Inflammatory macrophage treated with lipopolysaccharide for 4 hours (primary cell): ENCODE data around the gene CXCR2.
"Not testable (repeated sequence)": the region's sequence is repeated elsewhere in the genome, so short reads cannot be mapped to it uniquely, and the experiment has no call there.

ENCODE experiments used
- DNase-seq: peaks from one replicate; pipeline ENCODE4 v3.0.0-alpha.2; 2020

The CXCR2 gene

DNA sequence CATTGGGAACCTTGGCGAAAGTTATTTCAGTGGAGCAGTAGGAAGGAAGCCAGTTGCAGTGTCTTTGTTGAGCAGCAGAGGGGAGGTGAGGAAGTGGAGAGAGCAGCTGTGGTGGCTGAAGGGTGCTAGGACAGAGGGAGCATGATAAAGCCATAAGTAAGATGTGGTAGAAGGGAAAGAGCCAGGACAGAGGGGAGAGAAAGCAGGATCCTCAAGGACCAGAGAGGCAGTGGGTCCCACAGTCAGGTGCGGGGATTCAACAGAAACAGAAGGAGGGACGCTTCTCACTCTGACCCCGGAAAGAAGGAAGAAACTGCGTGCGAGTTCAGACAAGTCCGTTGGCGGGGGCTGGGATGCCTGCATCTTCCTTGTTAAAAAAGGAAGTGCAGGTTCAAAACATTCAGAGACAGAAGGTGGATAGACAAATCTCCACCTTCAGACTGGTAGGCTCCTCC lies at the start of gene CXCR2:
TSS of gene CXCR2 (plus strand) at position 403 of the 455 bp plus-strand sequence. CDS start 8,774 bp downstream, outside the sequence.
- DNase-seq: peak; percentile 43

DNA sequence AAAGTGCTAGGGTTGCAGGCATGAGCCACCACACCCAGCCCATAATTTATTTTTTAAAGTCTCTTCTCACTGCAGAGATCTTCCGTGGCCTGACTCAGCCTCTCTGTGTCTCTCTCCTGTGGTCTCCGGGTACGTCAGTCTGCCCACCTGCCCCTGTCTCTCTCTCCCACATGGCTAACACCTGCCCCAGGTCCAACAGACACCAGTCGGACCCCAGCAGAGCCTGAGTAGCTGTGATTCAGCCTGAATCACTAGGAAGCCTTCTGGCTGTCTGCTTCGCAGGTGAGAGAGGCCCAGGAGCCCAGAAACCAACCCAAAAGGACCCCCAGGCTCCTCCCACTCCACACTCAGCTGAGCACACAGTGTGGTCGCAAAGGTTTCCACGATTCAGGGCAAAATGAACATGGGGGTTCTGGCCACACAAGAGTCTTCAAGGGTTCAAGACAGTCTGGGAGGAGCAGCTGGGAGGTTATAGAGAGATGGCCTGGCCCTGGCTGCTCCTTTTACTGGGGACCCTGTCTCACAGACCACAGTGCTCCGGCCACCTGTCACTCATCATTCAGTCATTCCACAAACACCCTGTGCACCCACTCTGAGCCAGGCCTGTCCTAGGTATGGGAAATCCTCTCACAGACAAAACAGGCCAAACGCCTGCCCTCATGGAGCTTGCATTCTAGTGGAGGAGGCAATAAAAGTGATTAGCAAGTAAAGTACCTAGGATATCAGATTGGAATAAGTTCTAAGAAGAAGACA lies 48.2 kb upstream of the CXCR2 start:
- DNase-seq: no peak

DNA sequence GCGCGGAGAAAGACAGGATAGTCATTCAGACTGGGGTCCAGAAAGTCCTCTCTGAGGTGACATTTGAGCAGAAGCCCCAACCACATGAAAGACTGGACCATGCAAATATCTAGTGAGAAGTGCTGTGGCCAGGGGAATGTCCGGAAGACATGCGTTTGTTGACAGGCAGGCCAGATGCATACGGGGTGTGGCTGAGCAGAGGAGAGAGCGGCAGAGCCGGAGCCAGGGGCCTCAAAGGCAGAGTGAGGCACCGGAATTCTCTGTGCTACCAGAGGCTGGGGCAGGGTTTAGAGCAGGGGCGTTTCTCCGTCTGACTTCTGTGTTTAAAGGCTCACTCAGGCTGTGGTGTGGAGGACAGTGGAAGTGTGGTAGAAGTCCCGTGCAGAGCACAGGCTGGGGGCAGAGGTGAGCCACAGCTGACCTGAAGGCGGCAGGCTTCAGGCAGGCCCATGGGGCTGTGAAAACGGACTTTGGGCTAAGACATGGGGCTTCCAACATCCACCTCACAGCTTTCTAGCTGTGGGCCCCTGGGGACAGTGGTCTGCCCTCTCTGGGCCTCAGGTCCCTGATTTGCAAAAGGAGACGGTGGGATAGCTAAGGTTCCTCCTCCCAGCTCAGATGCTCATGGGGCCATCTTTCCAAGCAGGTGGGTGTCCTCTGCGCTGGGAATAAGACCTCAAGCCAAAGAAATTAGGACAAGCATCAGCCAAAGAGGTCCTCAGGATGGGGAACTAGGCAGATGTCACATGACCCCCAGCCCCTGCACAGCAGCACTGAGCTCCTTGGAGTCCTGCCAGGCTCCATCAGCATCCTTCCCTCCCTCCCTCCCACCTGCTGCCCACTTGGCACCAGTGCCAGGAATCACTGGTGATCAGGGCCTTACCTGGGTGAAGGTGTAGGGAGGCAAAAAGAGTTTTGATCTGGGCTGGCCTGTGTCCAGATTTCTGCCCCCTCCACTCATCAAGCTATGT lies 45.6 kb upstream of the CXCR2 start:
- DNase-seq: no peak

DNA sequence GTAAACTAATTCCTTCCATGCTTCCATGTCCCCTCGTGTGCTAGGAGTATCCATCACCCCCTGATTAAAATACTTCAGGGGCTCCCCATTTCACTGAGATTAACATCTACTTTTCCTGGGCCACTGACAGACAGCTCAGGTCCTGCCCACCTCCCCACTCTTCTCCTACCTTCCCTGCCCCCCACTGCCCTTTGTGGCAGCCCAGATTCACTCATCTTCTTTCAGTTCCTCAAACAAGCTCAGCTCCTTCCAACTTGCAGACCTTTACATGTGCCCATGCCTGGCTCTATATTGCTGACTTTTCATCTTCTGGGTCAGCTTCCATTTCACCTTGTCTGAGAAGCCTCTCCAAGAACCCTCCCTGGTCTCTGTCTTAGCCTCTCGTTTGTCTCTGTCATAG lies 44.8 kb upstream of the CXCR2 start:
- DNase-seq: peak; percentile 62

DNA sequence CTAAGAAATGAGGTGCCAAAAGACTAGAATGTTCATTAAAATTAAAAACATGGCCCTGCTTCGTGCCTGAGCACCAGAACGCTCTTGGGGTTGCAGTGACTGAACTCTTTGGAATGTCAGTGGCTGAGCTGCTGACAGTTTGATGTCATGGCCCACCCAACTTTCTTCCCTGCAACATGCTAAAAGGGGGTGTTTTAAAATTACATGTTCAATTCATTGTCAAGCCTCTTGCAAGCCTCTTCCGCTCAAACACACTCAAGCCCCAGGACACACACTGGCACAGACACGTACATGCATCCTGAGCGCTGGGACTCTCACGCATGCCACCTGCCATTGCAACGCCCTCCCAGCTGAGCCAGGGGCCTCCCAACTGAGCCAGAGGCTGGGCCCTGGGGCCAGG lies 44.1 kb upstream of the CXCR2 start:
- no peak for DNase-seq

DNA sequence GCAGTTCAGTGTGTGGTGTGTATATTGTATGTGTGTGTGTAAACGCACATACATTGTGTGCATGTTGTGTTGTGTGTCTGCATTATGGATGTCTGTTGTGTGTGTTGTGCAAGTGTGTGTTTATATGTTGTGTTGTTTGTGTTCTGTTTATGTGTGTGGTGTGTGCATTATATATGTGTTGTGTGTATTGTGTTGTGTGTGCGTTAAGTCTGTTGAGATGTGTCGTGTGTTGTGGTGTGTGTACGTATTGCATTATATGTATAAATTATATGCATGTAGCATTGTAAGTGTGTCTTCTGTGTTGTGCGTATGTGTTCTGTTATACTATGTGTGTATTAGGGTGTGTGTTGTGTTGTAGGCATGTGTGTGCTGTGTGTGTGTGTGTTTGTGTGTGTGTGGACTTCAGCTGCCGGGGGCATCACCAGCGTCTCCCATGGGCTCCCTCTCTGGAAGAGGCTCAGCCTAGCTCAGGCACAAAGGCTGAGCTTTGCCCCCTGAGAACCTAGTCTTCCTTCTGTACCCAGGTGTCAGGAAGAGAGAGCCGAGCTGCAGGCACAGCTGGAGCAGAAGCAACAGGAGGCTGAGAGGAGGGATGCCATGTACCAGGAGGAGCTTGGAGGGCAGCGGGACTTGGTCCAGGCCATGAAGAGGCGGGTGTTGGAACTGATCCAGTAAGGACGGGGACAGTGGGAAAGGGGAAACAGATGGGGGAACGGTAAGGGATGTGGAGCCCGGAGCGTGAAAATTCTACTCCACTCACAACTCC lies 43.1 kb upstream of the CXCR2 start:
- DNase-seq: no peak

DNA sequence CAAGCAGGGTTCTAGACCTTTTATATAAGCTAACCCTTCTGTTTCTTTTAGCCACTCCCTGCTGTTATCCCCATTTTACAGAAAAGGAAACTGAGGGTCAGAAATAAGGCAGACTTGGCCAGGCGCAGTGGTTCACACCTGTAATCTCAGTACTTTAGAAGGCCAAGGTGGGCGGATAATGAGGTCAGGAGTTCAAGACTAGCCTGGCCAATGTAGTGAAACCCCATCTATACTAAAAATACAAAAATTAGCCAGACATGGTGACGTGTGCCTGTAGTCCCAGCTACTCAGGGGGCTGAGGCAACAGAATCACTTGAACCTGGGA lies 42.5 kb upstream of the CXCR2 start:
- DNase-seq: no peak

DNA sequence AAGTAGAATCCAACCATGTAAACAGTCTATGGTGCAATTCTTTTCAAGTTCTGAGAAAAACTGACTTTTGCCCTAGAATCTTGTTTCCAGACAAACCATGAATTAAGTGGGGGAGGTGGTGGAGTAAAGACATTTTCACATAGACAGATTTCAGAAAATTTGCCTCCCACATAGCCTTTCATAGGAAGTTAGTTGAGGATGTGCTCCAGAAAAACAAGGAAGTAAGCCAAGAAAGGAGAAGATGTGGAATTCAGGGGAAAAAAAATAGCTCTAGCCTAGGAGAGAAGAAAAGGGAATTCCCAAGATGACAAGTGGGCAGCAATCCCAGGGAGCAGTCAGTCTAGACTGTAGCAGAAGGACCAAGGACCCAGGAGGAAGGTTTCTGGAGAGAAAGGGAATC lies 39.4 kb upstream of the CXCR2 start:
- DNase-seq: peak; percentile 85

DNA sequence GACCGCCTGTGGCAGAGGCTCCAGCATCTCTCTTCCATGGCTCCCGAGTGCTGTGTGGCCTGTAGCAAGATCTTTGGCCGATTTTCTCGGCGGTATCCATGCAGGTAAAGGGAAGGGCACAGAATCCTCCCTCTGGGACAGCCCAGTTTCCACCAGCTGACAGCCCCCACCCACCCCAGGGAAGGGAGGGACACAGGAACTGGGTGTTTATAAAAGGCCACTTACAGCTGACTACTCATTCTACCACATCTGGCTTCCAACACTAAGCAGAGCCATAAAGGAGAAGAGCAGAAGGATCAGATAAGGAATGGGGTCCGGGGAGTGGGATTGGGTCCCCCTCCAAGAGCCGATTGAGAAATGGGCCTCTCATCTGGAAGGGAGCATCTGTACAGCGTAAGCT lies 36.6 kb upstream of the CXCR2 start:
- DNase-seq: no peak

DNA sequence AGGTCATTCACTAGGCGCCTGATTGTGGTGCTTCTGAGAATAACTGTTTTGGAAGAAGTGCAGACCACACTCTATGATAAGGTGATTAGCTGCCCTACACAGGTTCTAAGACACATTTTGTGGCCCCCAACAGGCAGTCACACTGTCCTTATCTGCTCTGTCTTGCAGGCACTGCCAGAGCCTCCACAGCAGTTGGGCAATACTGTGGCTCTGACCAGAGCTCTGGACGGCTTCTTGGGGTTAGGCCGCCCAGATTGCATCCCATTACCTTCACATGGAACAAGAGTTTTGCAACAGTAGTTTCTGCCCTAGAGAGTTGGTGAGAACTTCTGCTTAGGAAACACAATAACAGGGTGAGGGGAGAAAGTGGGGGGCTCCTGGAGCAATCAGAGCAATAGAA lies 34.1 kb upstream of the CXCR2 start:
- peak; percentile 56 for DNase-seq

DNA sequence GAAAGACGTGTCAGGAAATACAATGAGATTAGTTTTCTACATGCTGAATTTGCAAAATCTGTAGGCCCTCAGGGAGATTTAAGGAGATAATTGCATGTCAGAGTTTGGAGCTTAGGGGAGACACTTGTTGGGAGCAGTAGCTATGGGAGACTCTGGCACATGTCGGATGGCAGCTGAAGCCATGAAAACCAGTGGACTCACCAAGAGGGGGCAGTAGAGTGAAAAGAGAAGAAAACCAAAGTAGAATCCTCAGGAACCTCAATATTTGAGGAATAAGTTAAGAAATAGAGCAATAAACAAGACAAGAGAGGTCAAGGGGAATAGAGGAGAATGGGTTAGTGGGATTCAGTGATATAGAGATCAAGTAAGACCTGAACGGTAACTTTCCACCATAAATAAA lies 31.9 kb upstream of the CXCR2 start:
- DNase-seq: peak; percentile 30

DNA sequence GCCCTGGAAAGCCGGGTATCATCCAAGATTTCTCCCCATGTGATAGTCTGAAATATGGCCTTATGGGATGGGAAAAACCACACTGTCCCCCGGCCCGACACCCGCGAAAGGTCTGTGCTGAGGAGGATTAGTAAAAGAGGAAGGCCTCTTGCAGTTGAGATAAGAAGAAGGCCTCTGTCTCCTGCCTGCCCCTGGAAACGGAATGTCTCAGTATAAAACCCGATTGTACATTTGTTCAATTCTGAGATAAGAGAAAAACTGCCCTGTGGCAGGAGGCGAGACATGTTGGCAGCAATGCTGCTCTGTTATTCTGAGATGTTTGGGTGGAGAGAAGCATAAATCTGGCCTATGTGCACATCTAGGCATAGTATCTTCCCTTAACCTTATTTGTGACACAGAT lies 30.0 kb upstream of the CXCR2 start:
- DNase-seq: no peak

DNA sequence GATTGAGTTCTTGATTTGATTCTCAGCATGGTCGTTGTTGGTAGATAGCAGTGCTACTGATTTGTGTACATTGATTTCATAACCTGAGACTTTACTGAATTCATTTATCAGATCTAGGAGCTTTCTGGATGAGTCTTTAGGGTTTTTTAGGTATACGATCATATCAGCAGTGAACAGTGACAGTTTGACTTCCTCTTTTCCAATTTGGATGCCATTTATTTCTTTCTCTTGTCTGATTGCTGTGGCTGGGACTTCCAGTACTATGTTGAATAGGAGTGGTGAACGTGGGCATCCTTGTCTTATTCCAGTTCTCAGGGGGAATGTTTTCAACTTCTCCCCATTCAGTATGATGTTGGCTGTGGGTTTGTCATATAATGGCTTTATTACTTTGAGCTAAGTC lies 27.9 kb upstream of the CXCR2 start:
- DNase-seq: no peak

DNA sequence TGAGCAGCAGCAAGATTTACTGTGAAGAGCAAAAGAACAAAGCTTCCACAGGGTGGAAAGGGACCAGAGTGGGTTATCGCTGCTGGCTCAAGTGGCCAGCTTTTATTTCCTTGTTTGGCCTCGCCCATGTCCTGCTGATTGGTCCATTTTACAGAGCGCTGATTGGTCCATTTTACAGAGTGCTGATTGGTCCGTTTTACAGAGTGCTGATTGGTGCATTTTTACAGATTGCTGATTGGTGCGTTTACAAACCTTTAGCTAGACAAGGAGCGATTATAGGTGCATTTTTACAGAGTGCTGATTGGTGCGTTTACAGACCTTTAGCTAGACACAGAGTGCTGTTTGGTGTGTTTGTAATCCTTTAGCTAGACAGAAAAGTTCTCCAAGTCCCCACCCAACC lies 17.0 kb upstream of the CXCR2 start:
- DNase-seq: not testable (repeated sequence)

DNA sequence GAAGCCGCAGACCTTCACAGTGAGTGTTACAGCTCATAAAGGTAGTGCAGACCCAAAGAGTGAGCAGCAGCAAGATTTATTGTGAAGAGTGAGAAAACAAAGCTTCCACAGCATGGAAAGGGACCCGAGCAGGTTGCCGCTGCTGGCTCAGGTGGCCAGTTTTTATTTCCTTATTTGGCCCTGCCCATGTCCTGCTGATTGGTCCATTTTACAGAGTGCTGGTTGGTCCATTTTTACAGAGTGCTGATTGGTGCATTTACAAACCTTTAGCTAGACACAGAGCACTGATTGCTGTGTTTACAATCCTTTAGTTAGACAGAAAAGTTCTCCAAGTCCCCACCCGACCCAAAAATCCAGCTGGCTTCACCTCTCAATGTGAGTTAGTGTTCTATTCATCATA lies 4.0 kb upstream of the CXCR2 start:
- DNase-seq: not testable (repeated sequence)

DNA sequence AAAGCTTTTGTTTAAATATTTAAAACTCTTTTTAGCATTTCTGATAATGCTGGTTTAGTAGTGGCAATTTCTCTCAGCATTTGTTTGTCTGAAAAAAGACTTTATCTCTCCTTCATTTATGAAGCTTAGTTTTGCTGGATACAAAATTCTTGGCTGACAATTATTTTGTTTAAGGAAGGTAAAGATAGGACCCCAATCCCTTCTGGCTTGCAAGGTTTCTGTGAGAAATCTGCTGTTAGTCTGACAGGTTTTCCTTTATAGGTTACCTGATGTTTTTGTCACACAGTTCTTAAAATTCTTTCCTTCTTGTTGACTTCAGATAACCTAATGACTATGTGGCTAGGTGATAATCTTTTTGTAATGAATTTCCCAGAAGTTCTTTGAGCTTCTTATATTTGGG lies 3.5 kb upstream of the CXCR2 start:
- DNase-seq: not testable (repeated sequence)

DNA sequence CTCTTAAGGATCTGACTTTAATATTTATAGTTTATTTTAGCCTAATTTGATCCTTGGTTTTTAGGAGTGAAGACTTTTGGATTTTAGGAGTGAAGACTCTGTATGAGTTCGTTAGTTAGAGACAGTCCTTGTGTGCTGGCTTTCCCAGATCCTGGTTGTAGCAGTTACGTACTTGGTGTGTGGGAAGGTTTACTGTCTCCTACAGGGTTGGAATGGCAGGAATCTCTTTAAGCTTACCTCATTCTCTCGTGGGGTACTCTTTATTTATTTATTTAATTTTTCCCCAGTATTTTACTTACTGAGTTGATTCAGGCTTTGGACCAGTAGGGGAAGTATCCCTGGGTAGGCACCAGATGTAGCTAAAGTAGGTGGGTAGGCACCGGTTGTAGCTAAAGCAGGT lies 1.8 kb upstream of the CXCR2 start:
- no peak for DNase-seq

DNA sequence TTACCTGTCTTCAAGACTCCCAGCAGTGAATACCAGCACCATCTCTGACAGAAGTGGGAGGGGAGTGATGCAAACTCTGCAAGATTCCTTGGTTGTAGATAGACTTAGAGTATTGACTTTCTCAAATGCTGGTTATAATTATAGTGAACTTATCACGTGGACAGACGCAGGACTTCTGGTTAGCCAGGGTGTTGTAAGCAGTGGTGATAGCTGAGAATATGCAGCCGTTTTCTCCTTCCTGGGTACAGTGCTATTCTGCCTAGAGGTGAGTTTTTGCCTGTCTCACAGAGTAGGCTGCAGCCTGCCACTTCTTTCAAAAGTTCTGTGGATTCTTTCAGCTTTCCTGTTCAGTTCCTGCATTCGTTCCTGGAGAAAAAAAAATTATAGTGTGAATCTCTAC lies 733 bp upstream of the CXCR2 start:
- DNase-seq: no peak

DNA sequence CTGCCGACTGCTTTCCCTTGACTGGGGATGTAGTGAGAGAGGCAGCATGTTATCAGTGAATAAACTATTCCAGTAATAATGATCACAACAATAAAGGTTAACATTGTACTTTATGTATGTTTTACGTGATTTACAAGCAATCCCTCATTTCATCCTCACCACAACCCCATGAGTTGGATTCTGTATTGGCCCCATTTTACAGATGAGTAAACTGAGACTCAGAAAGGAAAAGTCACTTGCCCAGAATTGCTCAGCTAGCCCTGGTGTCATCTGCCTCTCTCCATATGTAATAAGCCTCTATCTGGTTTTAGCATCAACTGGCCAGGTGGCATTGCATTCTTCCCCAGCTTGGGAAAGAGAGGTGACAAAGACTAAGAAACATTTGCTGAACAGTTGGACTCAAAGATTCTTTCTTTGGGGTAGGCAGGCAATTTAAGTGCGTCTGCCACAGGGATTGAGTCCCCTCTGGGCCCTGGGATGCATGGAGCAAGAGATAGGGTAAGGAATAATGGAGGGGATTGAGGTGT lies 2.2 kb downstream of the CXCR2 start:
- DNase-seq: no peak

DNA sequence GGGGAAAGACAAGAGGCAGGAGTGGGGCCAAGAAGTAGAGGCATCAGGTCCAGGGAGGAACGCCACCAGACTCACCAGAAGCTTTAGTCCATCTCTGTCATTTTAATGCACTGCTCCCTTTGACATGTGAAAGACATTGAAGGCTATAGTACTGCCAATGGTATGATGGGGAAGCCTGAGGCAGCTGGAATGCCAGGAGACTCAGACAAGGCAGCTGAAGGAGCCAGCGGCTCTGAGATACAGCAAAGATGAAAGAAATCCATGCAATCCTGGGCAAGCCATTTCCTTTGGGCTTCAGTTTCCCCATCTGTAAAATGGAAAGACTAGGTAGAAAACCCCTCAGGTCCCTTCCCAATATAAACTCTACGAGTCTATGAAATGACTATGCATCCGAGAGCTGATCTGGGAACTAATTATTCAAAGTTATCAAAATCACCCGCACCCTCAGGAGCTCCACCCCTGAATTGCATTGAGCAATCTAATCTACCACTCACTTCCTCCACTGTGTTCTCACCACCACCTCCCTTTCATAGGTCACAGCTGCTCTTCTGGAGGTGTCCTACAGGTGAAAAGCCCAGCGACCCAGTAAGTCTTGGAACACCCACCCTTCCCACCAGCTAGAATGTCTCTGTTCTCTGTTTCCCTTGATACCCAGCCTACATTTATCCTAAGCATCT lies 3.1 kb downstream of the CXCR2 start:
- peak; percentile 23 for DNase-seq

DNA sequence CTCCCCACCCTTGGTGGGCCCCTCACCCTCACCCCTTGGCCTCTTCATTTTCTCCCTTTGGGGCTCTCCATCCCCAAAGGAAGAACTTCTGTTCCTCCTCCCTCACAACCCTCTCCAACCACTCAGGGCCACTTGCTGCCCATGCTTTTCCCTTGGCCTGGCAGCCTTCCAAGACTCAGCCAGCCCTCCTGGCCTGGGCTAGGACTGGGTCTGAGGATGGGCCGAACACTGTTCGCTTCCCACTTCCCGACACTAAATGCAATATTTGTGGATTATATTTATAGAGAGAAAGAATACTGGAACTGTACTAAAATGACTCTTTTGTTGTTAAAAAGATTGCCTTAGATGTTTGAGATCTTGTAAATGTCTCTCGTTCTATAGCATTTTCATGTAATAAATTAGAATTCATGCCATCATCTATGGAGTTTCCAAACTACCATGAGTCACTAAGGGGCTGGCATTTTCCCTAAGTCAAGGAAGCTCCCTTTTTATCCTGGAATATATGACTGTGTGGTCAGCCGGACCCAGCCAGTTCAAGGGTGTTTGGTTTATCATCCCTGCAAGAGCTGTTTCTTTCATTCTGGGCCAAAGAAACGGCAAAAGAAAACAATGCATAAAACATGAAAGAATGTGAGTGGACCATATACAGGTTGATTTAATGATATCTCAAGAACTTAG lies 3.8 kb downstream of the CXCR2 start:
- no peak for DNase-seq

DNA sequence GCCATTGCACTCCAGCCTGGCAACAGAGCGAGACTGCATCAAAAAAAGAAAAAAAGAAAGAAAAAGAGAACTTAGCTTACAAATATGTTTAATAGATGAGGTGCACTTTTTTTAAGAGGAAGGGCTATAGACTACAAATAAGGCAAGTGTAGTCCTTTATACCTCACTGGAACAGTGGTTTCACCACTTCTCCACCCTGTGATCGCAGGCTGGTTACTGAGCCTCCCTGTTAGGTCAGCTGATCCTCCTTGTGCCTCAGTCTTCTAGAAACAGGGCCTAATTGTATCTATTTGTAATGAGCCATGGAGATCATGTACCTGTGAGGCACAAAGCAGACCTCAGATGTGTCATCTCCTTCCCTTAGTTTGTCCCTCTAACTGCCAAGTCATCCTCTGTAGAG lies 4.5 kb downstream of the CXCR2 start:
- no peak for DNase-seq
